Testis (tissue), 2 donors: Measurements from ENCODE around the gene ALOX15B.

Experiments
- POLR2A ChIP-seq: fragments of 450-650 bp; IDR thresholded peaks from one replicate; pipeline ENCODE4 v1.6.1; 2017; ENCODE audit warnings: antibody characterized with exemption, mild to moderate bottlenecking, moderate library complexity
- TF ChIP-seq, protein P1 (sequence below), 3 experiments: fragments of 450-650 bp in 2 of 3; fragments of 200-600 bp in 1 of 3; sonication (generic) in 1 of 3; IDR thresholded peaks; one replicate each; pipeline ENCODE4 v1.5.1; 2016 to 2019; ENCODE audit warnings: antibody characterized with exemption in 3 of 3, mild to moderate bottlenecking in 2 of 3, moderate library complexity in 1 of 3

- TF ChIP-seq, protein P1, sequence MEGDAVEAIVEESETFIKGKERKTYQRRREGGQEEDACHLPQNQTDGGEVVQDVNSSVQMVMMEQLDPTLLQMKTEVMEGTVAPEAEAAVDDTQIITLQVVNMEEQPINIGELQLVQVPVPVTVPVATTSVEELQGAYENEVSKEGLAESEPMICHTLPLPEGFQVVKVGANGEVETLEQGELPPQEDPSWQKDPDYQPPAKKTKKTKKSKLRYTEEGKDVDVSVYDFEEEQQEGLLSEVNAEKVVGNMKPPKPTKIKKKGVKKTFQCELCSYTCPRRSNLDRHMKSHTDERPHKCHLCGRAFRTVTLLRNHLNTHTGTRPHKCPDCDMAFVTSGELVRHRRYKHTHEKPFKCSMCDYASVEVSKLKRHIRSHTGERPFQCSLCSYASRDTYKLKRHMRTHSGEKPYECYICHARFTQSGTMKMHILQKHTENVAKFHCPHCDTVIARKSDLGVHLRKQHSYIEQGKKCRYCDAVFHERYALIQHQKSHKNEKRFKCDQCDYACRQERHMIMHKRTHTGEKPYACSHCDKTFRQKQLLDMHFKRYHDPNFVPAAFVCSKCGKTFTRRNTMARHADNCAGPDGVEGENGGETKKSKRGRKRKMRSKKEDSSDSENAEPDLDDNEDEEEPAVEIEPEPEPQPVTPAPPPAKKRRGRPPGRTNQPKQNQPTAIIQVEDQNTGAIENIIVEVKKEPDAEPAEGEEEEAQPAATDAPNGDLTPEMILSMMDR (IDR thresholded peaks at IDR 0.05): no peak
- TF ChIP-seq POLR2A: no peak
Observed at GRCh38 chr17:8066841-8067775, 28.2 kb downstream of the ALOX15B start.
